ENCODE results near the gene GMDS.

The GMDS gene

GRCh38 chr6:2063547-2063946 lies 181.9 kb downstream of the GMDS start:
- no peaks in the 10 kb centered on the region for H3K36me3 ChIP-seq (ENCODE audit: insufficient read depth, low read length)
- H3K4me3 ChIP-seq (ENCODE audit: low read depth in 1 of 2, low read length in 2 of 2) = no peak overlapping the region
- no peaks in the 10 kb centered on the region for H3K9me3 ChIP-seq (ENCODE audit: insufficient read depth, low read length, severe bottlenecking)
- no peaks in the 10 kb centered on the region for H3K4me1 ChIP-seq (ENCODE audit: insufficient read depth, low read length)
- no peak overlapping the region for H2AFZ ChIP-seq (ENCODE audit: low read depth, low read length)
- H4K20me1 ChIP-seq (ENCODE audit: insufficient read depth, low read length) = no peaks in the 10 kb centered on the region
- no peak overlapping the region for H3K27ac ChIP-seq (ENCODE audit: low read length)
- H3K4me2 ChIP-seq (ENCODE audit: insufficient read depth, low read length) = no peak overlapping the region
- no peaks in the 10 kb centered on the region for H3K79me2 ChIP-seq (ENCODE audit: insufficient read depth, low read length)
- H3K9ac ChIP-seq (ENCODE audit: low read depth, low read length) = no peak overlapping the region
- H3K27me3 ChIP-seq (ENCODE audit: insufficient read depth, low read length, poor library complexity) = no peaks in the 10 kb centered on the region
- ATAC-seq (ENCODE audit: insufficient read depth, low read depth) (no peak), DNase-seq (no peak)
- TF ChIP-seq EZH2 (IDR thresholded peaks at IDR 0.05; ENCODE audit: borderline replicate concordance, low read depth, low read length, severe bottlenecking) = no peak
- no peak for TF ChIP-seq CTCF (IDR thresholded peaks at IDR 0.05; ENCODE audit: borderline replicate concordance, extremely low read depth, low read length, poor library complexity, severe bottlenecking)

GRCh38 chr6:2061880-2062279 lies 183.5 kb downstream of the GMDS start:
- Histone ChIP-seq H3K27me3 (ENCODE audit: insufficient read depth, low read length, poor library complexity) (no peaks in the 10 kb centered on the region), H3K9me3 (ENCODE audit: insufficient read depth, low read length, severe bottlenecking) (no peaks in the 10 kb centered on the region), H3K79me2 (ENCODE audit: insufficient read depth, low read length) (no peaks in the 10 kb centered on the region), H3K36me3 (ENCODE audit: insufficient read depth, low read length) (no peaks in the 10 kb centered on the region), H3K9ac (ENCODE audit: low read depth, low read length) (no peak overlapping the region), H3K4me3 (ENCODE audit: low read depth in 1 of 2, low read length in 2 of 2) (no peak overlapping the region), H4K20me1 (ENCODE audit: insufficient read depth, low read length) (no peaks in the 10 kb centered on the region), H2AFZ (ENCODE audit: low read depth, low read length) (no peak overlapping the region), H3K4me2 (ENCODE audit: insufficient read depth, low read length) (no peak overlapping the region), H3K4me1 (ENCODE audit: insufficient read depth, low read length) (no peaks in the 10 kb centered on the region), H3K27ac (ENCODE audit: low read length) (no peak overlapping the region)
- ATAC-seq (ENCODE audit: insufficient read depth, low read depth) (no peak), DNase-seq (no peak)
- TF ChIP-seq EZH2 (IDR thresholded peaks at IDR 0.05; ENCODE audit: borderline replicate concordance, low read depth, low read length, severe bottlenecking) (no peak), CTCF (IDR thresholded peaks at IDR 0.05; ENCODE audit: borderline replicate concordance, extremely low read depth, low read length, poor library complexity, severe bottlenecking) (no peak)

GRCh38 chr6:2055911-2056310 lies 189.5 kb downstream of the GMDS start:
- H3K4me2 ChIP-seq (ENCODE audit: insufficient read depth, low read length) = no peak overlapping the region
- no peak overlapping the region for H3K4me3 ChIP-seq (ENCODE audit: low read depth in 1 of 2, low read length in 2 of 2)
- DNase-seq = no peak
- H3K4me1 ChIP-seq (ENCODE audit: insufficient read depth, low read length) = no peaks in the 10 kb centered on the region
- H3K79me2 ChIP-seq (ENCODE audit: insufficient read depth, low read length) = no peaks in the 10 kb centered on the region
- no peak for TF ChIP-seq EZH2 (IDR thresholded peaks at IDR 0.05; ENCODE audit: borderline replicate concordance, low read depth, low read length, severe bottlenecking)
- TF ChIP-seq CTCF (IDR thresholded peaks at IDR 0.05; ENCODE audit: borderline replicate concordance, extremely low read depth, low read length, poor library complexity, severe bottlenecking) = no peak
- no peak overlapping the region for H3K27ac ChIP-seq (ENCODE audit: low read length)
- H3K27me3 ChIP-seq (ENCODE audit: insufficient read depth, low read length, poor library complexity) = no peaks in the 10 kb centered on the region
- no peak overlapping the region for H3K9ac ChIP-seq (ENCODE audit: low read depth, low read length)
- H3K9me3 ChIP-seq (ENCODE audit: insufficient read depth, low read length, severe bottlenecking) = no peaks in the 10 kb centered on the region
- H4K20me1 ChIP-seq (ENCODE audit: insufficient read depth, low read length) = no peaks in the 10 kb centered on the region
- H2AFZ ChIP-seq (ENCODE audit: low read depth, low read length) = no peak overlapping the region
- no peaks in the 10 kb centered on the region for H3K36me3 ChIP-seq (ENCODE audit: insufficient read depth, low read length)
- no peak for ATAC-seq (ENCODE audit: insufficient read depth, low read depth)

GRCh38 chr6:2055143-2055542 lies 190.3 kb downstream of the GMDS start:
- H3K9ac ChIP-seq (ENCODE audit: low read depth, low read length) = no peak overlapping the region
- no peaks in the 10 kb centered on the region for H3K4me1 ChIP-seq (ENCODE audit: insufficient read depth, low read length)
- DNase-seq (no peak), ATAC-seq (ENCODE audit: insufficient read depth, low read depth) (no peak)
- no peaks in the 10 kb centered on the region for H3K9me3 ChIP-seq (ENCODE audit: insufficient read depth, low read length, severe bottlenecking)
- no peak overlapping the region for H3K4me3 ChIP-seq (ENCODE audit: low read depth in 1 of 2, low read length in 2 of 2)
- H3K36me3 ChIP-seq (ENCODE audit: insufficient read depth, low read length) = no peaks in the 10 kb centered on the region
- H4K20me1 ChIP-seq (ENCODE audit: insufficient read depth, low read length) = no peaks in the 10 kb centered on the region
- TF ChIP-seq CTCF (IDR thresholded peaks at IDR 0.05; ENCODE audit: borderline replicate concordance, extremely low read depth, low read length, poor library complexity, severe bottlenecking) (no peak), EZH2 (IDR thresholded peaks at IDR 0.05; ENCODE audit: borderline replicate concordance, low read depth, low read length, severe bottlenecking) (no peak)
- H3K79me2 ChIP-seq (ENCODE audit: insufficient read depth, low read length) = no peaks in the 10 kb centered on the region
- H3K27ac ChIP-seq (ENCODE audit: low read length) = no peak overlapping the region
- no peaks in the 10 kb centered on the region for H3K27me3 ChIP-seq (ENCODE audit: insufficient read depth, low read length, poor library complexity)
- no peak overlapping the region for H2AFZ ChIP-seq (ENCODE audit: low read depth, low read length)
- H3K4me2 ChIP-seq (ENCODE audit: insufficient read depth, low read length) = no peak overlapping the region

Measured in DND-41 (cell line).